ENCODE measurements around the gene PIK3R6.

- TF ChIP-seq POU2F2 (IDR thresholded peaks at IDR 0.05; ENCODE audit: low read depth, low read length) (no peak), POLR2AphosphoS5 (IDR thresholded peaks at IDR 0.05; ENCODE audit: low read depth, low read length) (no peak)
Observed at GRCh38 chr17:8865811-8866210, 1.7 kb downstream of the PIK3R6 start.

Measured in GM12891 (cell line).